HCT116 (cell line): Measurements from ENCODE around the gene GPRIN1.

ENCODE experiments used
- ATF3 ChIP-seq: IDR thresholded peaks from 2 replicates; pipeline ENCODE4 v1.6.1; 2012
- CBX3 ChIP-seq: IDR thresholded peaks from 2 replicates; pipeline ENCODE4 v1.6.1; 2012; ENCODE audit warnings: low read depth
- CTCF ChIP-seq, 3 experiments: fragments of 200-600 bp in 1 of 3; sonication (generic) in 1 of 3; IDR thresholded peaks in 2 of 3; conservative IDR thresholded peaks in 1 of 3; 2 replicates each; pipeline ENCODE4 v1.5.1; 2012 to 2017; ENCODE audit warnings: low read depth in 2 of 3, low read length in 2 of 3, antibody characterized with exemption in 1 of 3, borderline replicate concordance in 1 of 3, control low read depth in 1 of 3, mild to moderate bottlenecking in 1 of 3, mixed read lengths in 1 of 3, mixed run types in 1 of 3, moderate library complexity in 1 of 3; ENCODE audit not compliant: insufficient read depth in 1 of 3
- ELF1 ChIP-seq: IDR thresholded peaks from 2 replicates; pipeline ENCODE4 v1.6.1; 2012; ENCODE audit warnings: low read depth, borderline replicate concordance
- EZH2 ChIP-seq: fragments of 200-600 bp; sonication (generic); IDR thresholded peaks from 2 replicates; pipeline ENCODE4 v1.6.1; 2017; ENCODE audit warnings: antibody characterized with exemption, mixed run types
- EZH2phosphoT487 ChIP-seq: fragments of 200-600 bp; IDR thresholded peaks from 2 replicates; pipeline ENCODE4 v1.6.1; 2018; ENCODE audit warnings: antibody characterized with exemption, borderline replicate concordance
- JUND ChIP-seq: IDR thresholded peaks from 2 replicates; pipeline ENCODE4 v1.6.1; 2012
- POLR2A ChIP-seq: IDR thresholded peaks from 2 replicates; pipeline ENCODE4 v1.7.0; 2011; ENCODE audit warnings: borderline replicate concordance; ENCODE audit not compliant: insufficient read depth, insufficient read length; ENCODE audit errors: extremely low read depth
- POLR2AphosphoS5 ChIP-seq: IDR thresholded peaks from 2 replicates; pipeline ENCODE4 v1.6.1; 2011; ENCODE audit warnings: mild to moderate bottlenecking, low read depth, low read length, moderate library complexity
- REST ChIP-seq: IDR thresholded peaks from 2 replicates; pipeline ENCODE4 v1.6.1; 2012; ENCODE audit warnings: low read depth
- SP1 ChIP-seq: IDR thresholded peaks from 2 replicates; pipeline ENCODE4 v1.6.1; 2012; ENCODE audit warnings: low read depth
- SRF ChIP-seq: IDR thresholded peaks from 2 replicates; pipeline ENCODE4 v1.6.1; 2012; ENCODE audit warnings: low read depth
- ZFX ChIP-seq: fragments of 450-650 bp; IDR thresholded peaks from 2 replicates; pipeline ENCODE4 v1.6.1; 2017
- TF ChIP-seq, protein P1 (sequence below): IDR thresholded peaks from 2 replicates; pipeline ENCODE4 v1.6.1; 2012

GRCh38 chr5:176561259-176561658 lies 48.7 kb downstream of the GPRIN1 start:
- no peak for TF ChIP-seq POLR2AphosphoS5
- TF ChIP-seq CTCF (IDR thresholded peaks at IDR 0.05 in 2 of 3, conservative IDR thresholded peaks at IDR 0.05 in 1 of 3; ENCODE audit: borderline replicate concordance in 1 of 3, insufficient read depth in 1 of 3, low read depth in 2 of 3, low read length in 2 of 3) = no peak
- no peak for TF ChIP-seq SP1
- no peak for TF ChIP-seq EZH2
- TF ChIP-seq POLR2A = no peak
- no peak for TF ChIP-seq CBX3
- TF ChIP-seq, protein P1, sequence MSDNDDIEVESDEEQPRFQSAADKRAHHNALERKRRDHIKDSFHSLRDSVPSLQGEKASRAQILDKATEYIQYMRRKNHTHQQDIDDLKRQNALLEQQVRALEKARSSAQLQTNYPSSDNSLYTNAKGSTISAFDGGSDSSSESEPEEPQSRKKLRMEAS = no peak
- TF ChIP-seq ATF3 = no peak
- no peak for TF ChIP-seq ZFX
- no peak for TF ChIP-seq JUND
- TF ChIP-seq REST = no peak
- TF ChIP-seq SRF = no peak
- TF ChIP-seq EZH2phosphoT487 = no peak
- no peak for TF ChIP-seq ELF1
